HEK293 (cell line): Measurements from ENCODE around the gene C16orf92.

Experiments
- BCL11B ChIP-seq: fragments of 450-650 bp; formaldehyde crosslinking; IDR thresholded peaks from 2 replicates; pipeline ENCODE4 v1.5.1; 2016; ENCODE audit warnings: low read depth, missing biosample characterization, missing genetic modification characterization
- CTCF ChIP-seq: fragments of 450-650 bp; formaldehyde crosslinking; IDR thresholded peaks from 2 replicates; pipeline ENCODE4 v1.5.1; 2016; ENCODE audit warnings: missing biosample characterization, missing genetic modification characterization
- GLI4 ChIP-seq: fragments of 450-650 bp; formaldehyde crosslinking; IDR thresholded peaks from 2 replicates; pipeline ENCODE4 v1.5.1; 2016; ENCODE audit warnings: missing biosample characterization, missing genetic modification characterization
- IKZF3 ChIP-seq: fragments of 450-650 bp; IDR thresholded peaks from 2 replicates; pipeline ENCODE4 v1.5.0; 2018; ENCODE audit warnings: missing biosample characterization, mild to moderate bottlenecking, missing genetic modification characterization, moderate library complexity
- OSR2 ChIP-seq: fragments of 450-650 bp; formaldehyde crosslinking; IDR thresholded peaks from 2 replicates; pipeline ENCODE4 v1.5.1; 2016; ENCODE audit warnings: missing biosample characterization, missing genetic modification characterization
- PBX3 ChIP-seq: sonication (generic); formaldehyde crosslinking; IDR thresholded peaks from 2 replicates; pipeline ENCODE4 v1.8.1; 2022; ENCODE audit warnings: mild to moderate bottlenecking, moderate library complexity, missing genetic modification reagents
- PRDM1 ChIP-seq: fragments of 450-650 bp; formaldehyde crosslinking; IDR thresholded peaks from 2 replicates; pipeline ENCODE4; 2016; ENCODE audit warnings: missing biosample characterization, missing genetic modification characterization
- REPIN1 ChIP-seq: fragments of 450-650 bp; formaldehyde crosslinking; IDR thresholded peaks from 2 replicates; pipeline ENCODE4 v1.5.1; 2017; ENCODE audit warnings: missing biosample characterization, missing genetic modification characterization, low read depth
- SCRT2 ChIP-seq: fragments of 450-650 bp; formaldehyde crosslinking; IDR thresholded peaks from 2 replicates; pipeline ENCODE4 v1.5.1; 2016; ENCODE audit warnings: missing biosample characterization, missing genetic modification characterization
- SP7 ChIP-seq: fragments of 450-650 bp; formaldehyde crosslinking; IDR thresholded peaks from 2 replicates; pipeline ENCODE4 v1.5.1; 2016; ENCODE audit warnings: missing biosample characterization, missing genetic modification characterization
- TRIM28 ChIP-seq: IDR thresholded peaks from 2 replicates; pipeline ENCODE4 v1.6.1; 2011; ENCODE audit warnings: low read length, control low read depth, borderline replicate concordance
- ZBTB17 ChIP-seq: fragments of 450-650 bp; formaldehyde crosslinking; IDR thresholded peaks from 2 replicates; pipeline ENCODE4 v1.5.1; 2016; ENCODE audit warnings: missing biosample characterization, missing genetic modification characterization
- ZEB2 ChIP-seq: fragments of 450-650 bp; formaldehyde crosslinking; IDR thresholded peaks from 2 replicates; pipeline ENCODE4 v1.5.1; 2016; ENCODE audit warnings: missing biosample characterization, missing genetic modification characterization
- ZNF16 ChIP-seq: fragments of 450-650 bp; formaldehyde crosslinking; IDR thresholded peaks from 2 replicates; pipeline ENCODE4 v1.5.1; 2016; ENCODE audit warnings: low read depth, missing biosample characterization, missing genetic modification characterization
- ZNF341 ChIP-seq: fragments of 450-650 bp; formaldehyde crosslinking; IDR thresholded peaks from 2 replicates; pipeline ENCODE4; 2016; ENCODE audit warnings: low read depth, missing biosample characterization, missing genetic modification characterization
- ZNF362 ChIP-seq: fragments of 450-650 bp; formaldehyde crosslinking; IDR thresholded peaks from 2 replicates; pipeline ENCODE4 v1.5.1; 2016; ENCODE audit warnings: missing biosample characterization, missing genetic modification characterization
- ZNF391 ChIP-seq: fragments of 450-650 bp; formaldehyde crosslinking; IDR thresholded peaks from 2 replicates; pipeline ENCODE4 v1.5.1; 2016; ENCODE audit warnings: low read depth, missing biosample characterization, missing genetic modification characterization, borderline replicate concordance
- ZNF433 ChIP-seq: fragments of 450-650 bp; formaldehyde crosslinking; IDR thresholded peaks from 2 replicates; pipeline ENCODE4 v1.5.1; 2016; ENCODE audit warnings: missing biosample characterization, missing genetic modification characterization, low read depth
- ZNF518A ChIP-seq: fragments of 450-650 bp; formaldehyde crosslinking; conservative IDR thresholded peaks from 2 replicates; pipeline ENCODE4 v1.5.1; 2016; ENCODE audit warnings: low read depth, missing biosample characterization, missing genetic modification characterization
- ZSCAN4 ChIP-seq: fragments of 450-650 bp; formaldehyde crosslinking; IDR thresholded peaks from 2 replicates; pipeline ENCODE4 v1.5.1; 2017; ENCODE audit warnings: missing biosample characterization, missing genetic modification characterization

The C16orf92 gene

GRCh38 chr16:30054959-30055553 is 32.1 kb downstream of the C16orf92 start (continued):
- no peak for TF ChIP-seq ZNF518A
- peak; percentile 26; the same call in 1 of the 2 replicates for TF ChIP-seq SP7 (tag by site-specific recombination)
- TF ChIP-seq ZEB2: peak; percentile 20; the same call in 1 of the 2 replicates
- TF ChIP-seq ZNF433 (tag by site-specific recombination): no peak
- TF ChIP-seq GLI4 (tag by site-specific recombination): no peak
- TF ChIP-seq OSR2 (tag by site-specific recombination): peak; percentile 79
- TF ChIP-seq ZNF16 (tag by site-specific recombination): no peak
- peak; percentile 72 for TF ChIP-seq IKZF3
- peak; percentile 42; the same call in 1 of the 2 replicates for TF ChIP-seq TRIM28
- TF ChIP-seq REPIN1 (tag by site-specific recombination): 0 out of 2 replicates have a peak, but pooled peaks have one; percentile 22
- TF ChIP-seq ZNF391: 0 out of 2 replicates have a peak, but pooled peaks have one; percentile 57
- TF ChIP-seq ZBTB17 (tag by site-specific recombination): 0 out of 2 replicates have a peak, but pooled peaks have one; percentile 40
- peak; percentile 36; the same call in 1 of the 2 replicates for TF ChIP-seq ZNF362
- peak; percentile 67; the same call in 1 of the 2 replicates for TF ChIP-seq CTCF (tag by site-specific recombination)
- peak; percentile 62; the same call in 1 of the 2 replicates for TF ChIP-seq PRDM1 (tag by site-specific recombination)
- no peak for TF ChIP-seq ZSCAN4
- peak; percentile 79 for TF ChIP-seq ZNF341 (tag by site-specific recombination)
- no peak for TF ChIP-seq PBX3
- peak; percentile 38; the same call in 1 of the 2 replicates for TF ChIP-seq SCRT2
- TF ChIP-seq BCL11B (tag by site-specific recombination): no peak
